IMR-90 (cell line): Measurements from ENCODE around the gene HAP1. TPM values are rescaled to one million over a fixed set of nuclear protein-coding genes. Genes with fewer than 3 reads are reported as not detected.

Experiments
- ATAC-seq: fragments of 200-7000 bp; cut with Tn5 transposase; 2 replicates; pipeline ENCODE4 v1.9.1; 2020; ENCODE audit warnings: low read depth, mild to moderate bottlenecking, moderate library complexity
- BruUV-seq: library from RNA; stranded (reverse); fragments of 400-500 nt; replicated peaks from 2 replicates; lab custom pipeline; 2021; lab: Mats Ljungman, UMichigan
- CTCF ChIA-PET: fragments of 300-600 bp; formaldehyde crosslinking; extraction: SDS; loops from one replicate; lab custom pipeline; 2021; ENCODE audit warnings: antibody characterized with exemption; lab: Yijun Ruan, JAX
- POLR2A ChIA-PET: fragments of 300-600 bp; sonication (Branson Sonifier 250); formaldehyde crosslinking; loops from one replicate; lab custom pipeline; 2022; ENCODE audit warnings: antibody characterized with exemption; ENCODE audit not compliant: unreplicated experiment; lab: Charles Lee
- DNase-seq: peaks from one replicate; pipeline ENCODE4 v3.0.0; 2013
- H2AFZ ChIP-seq: replicated peaks from 2 replicates; pipeline ENCODE3; 2013; ENCODE audit warnings: low read length, mild to moderate bottlenecking; ENCODE audit not compliant: poor library complexity
- H2AK5ac ChIP-seq: 2 replicates; pipeline ENCODE4 v1.6.1; 2013; ENCODE audit warnings: low read depth, low read length, inconsistent platforms
- H2AK9ac ChIP-seq: replicated peaks from 2 replicates; pipeline ENCODE3; 2013; ENCODE audit warnings: mild to moderate bottlenecking, low read depth, low read length, moderate library complexity; ENCODE audit not compliant: poor library complexity
- H2BK120ac ChIP-seq: 2 replicates; pipeline ENCODE4 v1.6.1; 2013; ENCODE audit warnings: low read depth, low read length, inconsistent platforms
- H2BK15ac ChIP-seq: 3 replicates; pipeline ENCODE4 v1.6.1; 2013; ENCODE audit warnings: low read depth, low read length, inconsistent platforms
- H2BK20ac ChIP-seq: 2 replicates; pipeline ENCODE4 v1.6.1; 2013; ENCODE audit warnings: low read depth, mild to moderate bottlenecking, inconsistent platforms, low read length, moderate library complexity
- H2BK5ac ChIP-seq: 2 replicates; pipeline ENCODE4 v1.6.1; 2013; ENCODE audit warnings: mild to moderate bottlenecking, low read depth, low read length, inconsistent platforms; ENCODE audit not compliant: poor library complexity, severe bottlenecking
- H3K14ac ChIP-seq: replicated peaks from 2 replicates; pipeline ENCODE4 v1.6.1; 2013; ENCODE audit warnings: low read depth, low read length, inconsistent platforms
- H3K18ac ChIP-seq: 2 replicates; pipeline ENCODE4 v1.6.1; 2013; ENCODE audit warnings: low read depth, low read length, control low read depth
- H3K23ac ChIP-seq: 2 replicates; pipeline ENCODE4 v1.6.1; 2013; ENCODE audit warnings: low read depth, low read length, inconsistent platforms
- H3K27ac ChIP-seq: 2 replicates; pipeline ENCODE4 v1.5.1; 2013; ENCODE audit warnings: mild to moderate bottlenecking, control low read depth, low read length; ENCODE audit not compliant: insufficient read depth
- H3K27me3 ChIP-seq: 2 replicates; pipeline ENCODE4 v1.6.1; 2013; ENCODE audit warnings: low read length; ENCODE audit not compliant: control insufficient read depth, insufficient read depth
- H3K36me3 ChIP-seq: 2 replicates; pipeline ENCODE4 v1.6.1; 2013; ENCODE audit warnings: low read length, mixed read lengths; ENCODE audit not compliant: control insufficient read depth, insufficient read depth
- H3K4ac ChIP-seq: 2 replicates; pipeline ENCODE4 v1.6.1; 2013; ENCODE audit warnings: low read depth, low read length, inconsistent platforms
- H3K4me1 ChIP-seq: 2 replicates; pipeline ENCODE4 v1.6.1; 2013; ENCODE audit warnings: low read length, mixed read lengths; ENCODE audit not compliant: control insufficient read depth, insufficient read depth
- H3K4me2 ChIP-seq: 2 replicates; pipeline ENCODE4 v1.6.1; 2013; ENCODE audit warnings: low read depth, mild to moderate bottlenecking, control low read depth, low read length, moderate library complexity
- H3K4me3 ChIP-seq: 2 replicates; pipeline ENCODE4 v1.5.1; 2013; ENCODE audit warnings: low read depth, mild to moderate bottlenecking, control low read depth, low read length, moderate library complexity; ENCODE audit not compliant: insufficient read depth
- H3K56ac ChIP-seq: 2 replicates; pipeline ENCODE4 v1.6.1; 2013; ENCODE audit warnings: low read length, inconsistent platforms; ENCODE audit not compliant: insufficient read depth; ENCODE audit errors: extremely low read depth
- H3K79me1 ChIP-seq, 2 experiments: 2 replicates each; pipeline ENCODE4 v1.6.1; 2013; ENCODE audit warnings: low read length in 2 of 2, inconsistent platforms in 1 of 2, low read depth in 1 of 2
- H3K9ac ChIP-seq: 2 replicates; pipeline ENCODE4 v1.6.1; 2013; ENCODE audit warnings: low read depth, low read length, control low read depth
- H3K9me1 ChIP-seq: 2 replicates; pipeline ENCODE4 v1.6.1; 2013; ENCODE audit warnings: low read length, inconsistent platforms; ENCODE audit not compliant: insufficient read depth
- H3K9me3 ChIP-seq: 2 replicates; pipeline ENCODE4 v1.6.1; 2013; ENCODE audit warnings: low read length; ENCODE audit not compliant: control insufficient read depth, insufficient read depth
- H4K20me1 ChIP-seq: 2 replicates; pipeline ENCODE4 v1.6.1; 2013; ENCODE audit warnings: low read length, inconsistent platforms; ENCODE audit not compliant: insufficient read depth
- H4K5ac ChIP-seq: 2 replicates; pipeline ENCODE4 v1.6.1; 2013; ENCODE audit warnings: mild to moderate bottlenecking, low read depth, low read length, control low read depth
- H4K8ac ChIP-seq, 2 experiments: 2 replicates each; pipeline ENCODE4 v1.6.1; 2013; ENCODE audit warnings: low read depth in 2 of 2, low read length in 2 of 2, control low read depth in 1 of 2, inconsistent platforms in 1 of 2
- H4K91ac ChIP-seq: 2 replicates; pipeline ENCODE4 v1.6.1; 2013; ENCODE audit warnings: low read depth, low read length, inconsistent platforms; ENCODE audit not compliant: insufficient read depth
- CEBPB ChIP-seq: IDR thresholded peaks from 2 replicates; pipeline ENCODE4 v1.6.1; 2012; ENCODE audit warnings: low read depth, low read length, improper control_type of control experiment
- FOS ChIP-seq: fragments of 150-350 bp; IDR thresholded peaks from 2 replicates; pipeline ENCODE4 v1.6.1; 2016; ENCODE audit warnings: low read depth, low read length
- MXI1 ChIP-seq: IDR thresholded peaks from 2 replicates; pipeline ENCODE4 v1.6.1; 2012; ENCODE audit warnings: low read depth, mild to moderate bottlenecking, low read length, moderate library complexity, borderline replicate concordance
- SMC3 ChIP-seq: fragments of 150-350 bp; IDR thresholded peaks from 2 replicates; pipeline ENCODE4 v1.6.1; 2016; ENCODE audit warnings: low read depth, mild to moderate bottlenecking, antibody characterized with exemption, low read length, moderate library complexity
- WGBS, 2 experiments: methylation state at CpG; one replicate each; pipeline versions ENCODE4 v1.1.5 to v1.1.7; 2013; ENCODE audit warnings: missing lambda C conversion rate in 2 of 2; ENCODE audit not compliant: insufficient read length in 1 of 2; ENCODE audit errors: extremely low coverage in 2 of 2; 5-methylcytosine and 5-hydroxymethylcytosine counted together
- dilution Hi-C: fragments of 300-500 bp; cut with HindIII; formaldehyde crosslinking; loops from one replicate; pipeline ENCODE4 v1.14.3; 2018; ENCODE audit warnings: low sequenced_read_pairs; ENCODE audit not compliant: unreplicated experiment
- in situ Hi-C: fragments of 300-500 bp; cut with MboI; formaldehyde crosslinking; loops from 3 replicates; pipeline ENCODE4 v1.14.3; 2019; ENCODE audit warnings: low sequenced_read_pairs, inconsistent platforms, mixed read lengths
- intact Hi-C: fragments of 100-400 bp; cut with micrococcal nuclease; formaldehyde crosslinking; loops from 2 replicates; pipeline ENCODE4 v1.10.0; 2022
- polyA plus RNA-seq, 3 experiments: library from polyadenylated mRNA; depleted of rRNA; stranded (reverse); fragments of >200 nt; gene quantifications; 2 replicates each; pipeline ENCODE4 v1.2.3, GENCODE V29; 2012; ENCODE audit warnings: low replicate concordance in 1 of 3
- total RNA-seq: library from RNA; depleted of rRNA; stranded (reverse); fragments of >200 nt; gene quantifications from 2 replicates; pipeline ENCODE4 v1.2.3, GENCODE V29; 2012
- TF ChIP-seq, protein P1 (sequence below): fragments of 150-350 bp; IDR thresholded peaks from 2 replicates; pipeline ENCODE4 v1.6.1; 2017; ENCODE audit warnings: mild to moderate bottlenecking, antibody characterized with exemption, low read length, low read depth
- TF ChIP-seq, protein P2 (sequence below): conservative IDR thresholded peaks from 2 replicates; pipeline ENCODE4 v1.5.1; 2012; ENCODE audit warnings: mild to moderate bottlenecking, low read depth, low read length, improper control_type of control experiment

Gene HAP1
- total and polyA plus RNA-seq, 2 of the 4 experiments (the other 2 are of a cell fraction), result under 0.01 to 0.09 TPM

DNA sequence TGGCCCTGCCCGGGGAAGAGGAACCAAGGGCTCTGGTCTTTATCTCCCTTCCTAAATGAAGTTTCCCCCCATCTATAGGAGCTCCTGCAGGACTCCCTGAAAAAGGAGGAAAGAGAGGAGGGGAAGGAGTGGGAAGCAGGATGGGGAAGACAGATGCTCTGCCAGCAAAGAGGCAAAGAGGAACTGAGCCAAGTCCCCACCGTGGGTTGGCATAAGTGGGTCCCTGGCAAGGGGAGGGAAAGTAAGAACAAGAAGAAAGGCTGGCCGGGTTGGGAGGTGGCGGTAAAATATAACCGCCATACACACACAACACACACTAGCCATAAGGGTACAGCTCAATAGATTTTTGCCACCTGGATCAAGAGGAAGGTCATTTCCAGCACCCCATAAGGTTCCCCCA, 51.8 kb downstream of the HAP1 start:
- no peak overlapping the region for H2BK5ac ChIP-seq
- H3K9ac ChIP-seq, result no peak overlapping the region
- H3K4me2 ChIP-seq, result no peak overlapping the region
- no peak overlapping the region for H4K8ac ChIP-seq
- H3K56ac ChIP-seq, result no peak overlapping the region
- H2AK5ac ChIP-seq, result no peak overlapping the region
- no peaks in the 10 kb centered on the region for H3K36me3 ChIP-seq
- no peak overlapping the region for H3K14ac ChIP-seq
- intact Hi-C loops, result no loop called here
- WGBS, 2 experiments, result no CpG with 5 or more reads among the region's 5 CpGs
- H4K5ac ChIP-seq, result no peak overlapping the region
- H4K91ac ChIP-seq, result no peak overlapping the region
- H3K4me3 ChIP-seq, result no peak overlapping the region
- H3K4ac ChIP-seq, result no peak overlapping the region
- H3K23ac ChIP-seq, result no peak overlapping the region
- H2AK9ac ChIP-seq, result no peak overlapping the region
- ChIA-PET POLR2A (no interaction called here), CTCF (no interaction called here)
- H2AFZ ChIP-seq, result no peak overlapping the region
- dilution Hi-C loops, result no loop called here
- peaks cover 7% of the 10 kb centered on the region for H3K27me3 ChIP-seq
- H3K4me1 ChIP-seq, result peaks cover 6% of the 10 kb centered on the region
- no peak for ATAC-seq
- H3K9me1 ChIP-seq, result no peaks in the 10 kb centered on the region
- no peaks in the 10 kb centered on the region for H4K20me1 ChIP-seq
- H3K18ac ChIP-seq, result no peak overlapping the region
- TF ChIP-seq CEBPB (no peak), FOS (no peak), MXI1 (no peak), SMC3 (no peak)
- TF ChIP-seq, protein P1, sequence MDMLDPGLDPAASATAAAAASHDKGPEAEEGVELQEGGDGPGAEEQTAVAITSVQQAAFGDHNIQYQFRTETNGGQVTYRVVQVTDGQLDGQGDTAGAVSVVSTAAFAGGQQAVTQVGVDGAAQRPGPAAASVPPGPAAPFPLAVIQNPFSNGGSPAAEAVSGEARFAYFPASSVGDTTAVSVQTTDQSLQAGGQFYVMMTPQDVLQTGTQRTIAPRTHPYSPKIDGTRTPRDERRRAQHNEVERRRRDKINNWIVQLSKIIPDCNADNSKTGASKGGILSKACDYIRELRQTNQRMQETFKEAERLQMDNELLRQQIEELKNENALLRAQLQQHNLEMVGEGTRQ, result no peak
- TF ChIP-seq, protein P2, sequence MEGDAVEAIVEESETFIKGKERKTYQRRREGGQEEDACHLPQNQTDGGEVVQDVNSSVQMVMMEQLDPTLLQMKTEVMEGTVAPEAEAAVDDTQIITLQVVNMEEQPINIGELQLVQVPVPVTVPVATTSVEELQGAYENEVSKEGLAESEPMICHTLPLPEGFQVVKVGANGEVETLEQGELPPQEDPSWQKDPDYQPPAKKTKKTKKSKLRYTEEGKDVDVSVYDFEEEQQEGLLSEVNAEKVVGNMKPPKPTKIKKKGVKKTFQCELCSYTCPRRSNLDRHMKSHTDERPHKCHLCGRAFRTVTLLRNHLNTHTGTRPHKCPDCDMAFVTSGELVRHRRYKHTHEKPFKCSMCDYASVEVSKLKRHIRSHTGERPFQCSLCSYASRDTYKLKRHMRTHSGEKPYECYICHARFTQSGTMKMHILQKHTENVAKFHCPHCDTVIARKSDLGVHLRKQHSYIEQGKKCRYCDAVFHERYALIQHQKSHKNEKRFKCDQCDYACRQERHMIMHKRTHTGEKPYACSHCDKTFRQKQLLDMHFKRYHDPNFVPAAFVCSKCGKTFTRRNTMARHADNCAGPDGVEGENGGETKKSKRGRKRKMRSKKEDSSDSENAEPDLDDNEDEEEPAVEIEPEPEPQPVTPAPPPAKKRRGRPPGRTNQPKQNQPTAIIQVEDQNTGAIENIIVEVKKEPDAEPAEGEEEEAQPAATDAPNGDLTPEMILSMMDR, result no peak
- H3K27ac ChIP-seq, result no peak overlapping the region
- no peaks in the 10 kb centered on the region for H3K9me3 ChIP-seq
- no peak overlapping the region for H2BK20ac ChIP-seq
- peaks cover 0 to under 1% of the 10 kb centered on the region in 2 experiments; a peak in 2 of 4 replicates for H3K79me1 ChIP-seq
- H2BK15ac ChIP-seq, result no peak overlapping the region
- in situ Hi-C loops, result no loop called here
- BruUV-seq, result no TSS peak
- DNase-seq, result no peak
- no peak overlapping the region for H2BK120ac ChIP-seq
